HuH-7 (cell line): ENCODE measurements around the gene P2RX2.
"Not testable (repeated sequence)": the region's sequence is repeated elsewhere in the genome, so short reads cannot be mapped to it uniquely, and the experiment has no call there.

ENCODE experiments used
- DNase-seq: peaks from one replicate; pipeline ENCODE4 v3.0.0; 2011; ENCODE audit warnings: low spot score

The P2RX2 gene

DNA sequence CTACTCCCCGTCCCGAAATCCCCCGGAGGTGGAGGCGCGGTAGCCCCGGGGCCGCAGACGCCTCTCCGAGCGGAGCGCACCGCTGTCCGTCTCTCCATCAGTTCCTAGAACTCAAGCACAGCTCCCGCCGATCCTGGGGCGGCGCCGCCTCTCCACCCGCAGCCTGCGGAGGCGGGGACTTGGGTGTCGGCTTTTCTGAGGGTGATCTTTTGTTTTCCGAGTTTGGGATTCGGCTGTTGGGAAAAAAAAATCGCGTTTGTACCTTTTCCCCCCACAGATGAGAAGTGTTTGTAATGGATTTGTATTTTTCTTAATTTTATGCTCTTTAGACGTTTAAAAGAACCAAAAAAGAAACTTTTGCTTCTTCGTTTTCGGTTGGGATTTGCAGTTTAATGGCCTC is 34.8 kb upstream of the P2RX2 start:
- DNase-seq = no peak

GRCh38 chr12:132584429-132584828 is 34.1 kb upstream of the P2RX2 start:
- DNase-seq = no peak

- DNase-seq = no peak
Measured at GRCh38 chr12:132585177-132585576, 33.4 kb upstream of the P2RX2 start.

DNA sequence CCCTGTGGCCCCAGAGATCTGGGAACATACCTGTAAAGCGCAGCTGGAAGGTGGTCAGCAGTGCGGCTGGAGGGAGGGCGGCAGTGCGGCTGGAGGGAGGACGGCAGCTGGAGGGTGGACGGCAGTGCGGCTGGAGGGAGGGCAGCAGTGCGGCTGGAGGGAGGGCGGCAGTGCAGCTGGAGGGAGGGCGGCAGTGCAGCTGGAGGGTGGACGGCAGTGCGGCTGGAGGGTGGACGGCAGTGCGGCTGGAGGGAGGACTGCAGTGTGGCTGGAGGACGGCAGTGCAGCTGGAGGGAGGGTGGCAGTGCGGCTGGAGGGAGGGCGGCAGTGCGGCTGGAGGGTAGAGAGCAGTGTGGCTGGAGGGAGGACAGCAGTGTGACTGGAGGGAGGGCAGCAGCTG is 31.6 kb upstream of the P2RX2 start:
- DNase-seq = no peak

GRCh38 chr12:132587781-132588180 is 30.8 kb upstream of the P2RX2 start:
- no peak for DNase-seq

DNA sequence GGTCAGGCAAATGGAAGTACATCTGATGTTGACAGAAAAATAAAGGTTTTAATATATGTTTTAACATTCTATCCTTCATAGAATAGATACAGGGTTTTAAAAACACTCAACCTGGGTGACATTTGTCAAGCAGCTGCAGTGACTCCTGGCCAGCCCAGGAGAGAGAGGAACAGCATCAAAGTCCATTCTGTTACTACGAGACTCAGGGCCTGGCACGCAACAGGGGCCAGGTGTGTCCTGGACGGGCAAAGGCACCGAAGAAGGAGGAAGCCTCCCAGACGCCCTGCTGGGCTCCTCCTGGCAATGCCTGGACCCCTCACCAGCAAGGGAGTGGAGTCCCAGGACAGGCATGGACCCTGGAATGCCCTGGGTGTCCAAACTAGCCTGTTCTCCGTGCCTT is 30.3 kb upstream of the P2RX2 start:
- no peak for DNase-seq

DNA sequence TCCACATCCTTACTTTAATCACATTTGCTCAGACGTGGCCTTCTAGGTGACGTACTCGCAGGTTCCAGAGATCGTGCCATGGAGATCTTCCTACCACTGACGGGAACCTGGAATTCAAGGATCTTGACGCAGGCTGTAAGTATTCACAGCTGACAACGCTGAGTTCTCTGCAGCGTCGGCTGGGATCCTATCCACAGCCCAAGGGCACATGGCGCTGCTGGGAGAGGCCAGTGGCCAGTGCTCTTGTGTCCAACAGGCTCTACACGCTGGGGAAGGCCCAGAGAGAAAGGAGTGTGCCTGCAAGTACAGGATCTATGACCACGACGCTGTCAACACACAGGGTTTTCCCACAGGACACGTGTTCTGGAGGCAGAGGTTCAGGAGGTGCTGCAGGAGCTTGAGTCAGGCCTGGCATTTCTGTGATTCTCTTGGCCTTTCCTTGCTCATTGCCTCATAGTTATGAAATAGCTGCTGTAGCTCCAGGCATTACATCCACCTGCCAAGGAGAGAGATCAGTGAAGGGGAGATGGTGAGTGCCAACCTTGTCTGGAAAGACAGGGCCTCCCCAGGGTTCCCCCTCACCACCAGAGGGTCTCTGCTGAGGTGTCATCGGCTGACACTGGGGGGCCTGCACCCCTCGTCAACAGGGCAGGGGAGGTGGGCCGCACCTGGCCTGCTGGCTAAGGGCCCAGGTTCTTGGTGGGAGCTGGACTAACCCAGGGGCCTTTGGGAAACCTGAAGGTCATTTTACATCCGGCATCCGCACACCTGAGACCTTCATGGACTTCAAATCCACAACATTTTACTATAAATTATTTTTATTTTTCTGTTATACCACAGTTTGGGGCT is 29.5 kb upstream of the P2RX2 start:
- DNase-seq = no peak

DNA sequence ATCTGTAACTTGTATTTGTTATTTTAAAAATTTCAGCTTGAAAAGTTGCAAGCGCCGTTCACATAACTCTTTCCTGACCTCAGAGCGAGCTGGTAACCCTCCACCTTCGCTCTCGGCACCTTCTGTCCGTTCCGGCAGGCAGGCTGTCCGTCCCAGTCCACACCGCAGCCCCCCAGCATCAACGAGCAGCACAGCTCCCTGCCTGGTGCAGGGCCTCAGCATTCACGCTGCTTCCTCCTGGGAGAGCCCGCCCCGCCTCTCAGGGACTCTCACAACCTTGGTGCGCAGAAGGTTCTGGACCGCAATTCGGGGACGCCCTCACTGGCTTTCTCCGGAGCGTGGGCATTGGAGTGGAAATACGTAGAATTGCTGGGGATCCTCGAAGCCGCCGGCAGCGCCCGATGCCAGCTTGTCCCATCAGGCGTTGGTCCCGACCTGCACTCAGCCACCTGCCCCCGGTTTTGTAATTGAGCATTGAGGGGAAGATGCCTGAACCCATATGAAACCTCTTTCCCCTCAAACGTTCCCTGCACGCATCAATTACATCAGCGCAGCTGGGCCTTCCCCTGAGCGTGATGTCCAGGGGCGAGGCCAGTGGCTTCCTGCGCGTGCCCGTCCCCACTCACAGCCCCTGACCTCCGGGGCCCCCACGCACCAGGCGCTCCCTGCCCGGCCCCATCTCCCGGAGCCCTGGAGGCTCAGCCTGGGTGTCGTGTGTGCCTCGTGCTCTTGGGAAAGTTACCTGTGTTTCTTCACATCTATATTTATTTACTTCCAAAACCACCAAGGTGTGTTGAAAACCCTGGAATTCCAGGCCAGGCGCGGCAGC is 27.3 kb upstream of the P2RX2 start:
- no peak for DNase-seq

DNA sequence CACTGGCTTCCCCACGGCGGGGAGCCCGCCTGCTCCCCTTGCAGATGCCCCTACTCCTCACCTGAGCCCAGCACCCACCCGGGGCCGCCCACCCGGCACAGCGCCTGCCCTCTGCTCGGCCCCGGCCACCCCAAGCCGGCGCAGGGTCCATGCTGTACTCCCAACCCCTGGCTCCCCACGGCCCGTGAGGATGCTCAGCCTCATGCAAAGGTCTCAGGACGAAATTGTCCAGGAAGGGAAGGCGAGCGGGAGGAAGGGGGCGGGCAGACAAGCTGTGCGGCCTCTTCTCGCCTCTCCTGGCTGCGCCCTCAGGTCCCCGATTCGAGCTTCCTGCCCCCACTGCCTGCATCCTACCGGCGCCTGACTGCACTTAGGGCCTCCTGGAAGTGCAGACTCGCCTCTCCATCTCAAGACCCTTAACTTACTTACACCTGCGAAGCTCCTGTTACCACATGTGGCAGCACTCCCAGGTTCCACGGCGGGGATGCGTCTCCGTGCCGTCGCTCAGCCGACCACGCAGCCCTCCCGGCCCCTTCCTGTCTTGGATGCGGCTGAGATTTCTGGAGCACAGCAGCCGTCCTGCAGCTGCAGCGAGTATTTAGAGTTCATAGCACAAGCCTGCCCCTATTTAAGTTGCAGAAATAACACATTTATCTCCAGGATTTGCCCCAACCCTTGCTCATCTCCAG is 26.1 kb upstream of the P2RX2 start:
- DNase-seq = no peak

- no peak for DNase-seq
Measured at GRCh38 chr12:132593071-132593470, 25.5 kb upstream of the P2RX2 start.

DNA sequence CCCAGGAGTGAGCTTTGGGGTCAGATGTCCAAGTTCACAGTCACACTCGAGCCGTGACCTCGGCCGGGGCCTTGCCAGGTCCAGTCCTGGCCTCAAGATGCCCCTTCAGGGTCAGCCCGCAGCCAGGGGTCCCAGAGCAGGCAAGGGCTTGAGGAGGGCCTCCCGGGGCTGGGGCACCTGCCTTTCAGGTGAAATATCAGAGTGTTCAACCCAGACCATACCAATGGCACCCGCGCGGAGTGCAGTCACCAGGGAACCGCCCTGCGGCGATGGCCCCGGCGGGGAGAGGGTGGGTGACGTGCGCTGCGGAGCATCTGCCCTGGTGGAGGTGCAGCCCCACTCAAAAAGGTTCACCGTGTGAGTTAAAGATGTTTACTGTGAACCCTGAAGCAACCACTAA is 25.1 kb upstream of the P2RX2 start:
- DNase-seq = no peak

- DNase-seq = peak; percentile 89
Measured at GRCh38 chr12:132593938-132594358, 24.6 kb upstream of the P2RX2 start.

DNA sequence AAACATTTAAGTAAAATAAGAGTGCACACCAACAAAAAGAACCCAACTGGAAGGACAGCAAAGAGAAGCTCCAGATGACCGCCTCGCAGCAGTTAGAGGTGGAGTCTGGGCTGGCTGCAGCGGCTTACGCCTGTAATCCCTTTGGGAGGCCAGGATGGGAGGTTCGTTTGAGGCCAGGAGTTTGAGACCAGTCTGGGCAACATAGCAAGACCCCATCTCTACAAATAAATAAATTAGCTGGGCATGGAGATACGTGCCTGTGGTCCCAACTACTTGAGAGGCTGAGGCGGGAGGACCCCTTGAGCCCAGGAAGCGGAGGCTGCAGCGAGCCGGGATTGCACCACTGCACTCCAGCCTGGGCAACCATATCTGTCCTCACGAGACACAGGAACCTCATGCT is 23.4 kb upstream of the P2RX2 start:
- no peak for DNase-seq

- no peak for DNase-seq
Measured at GRCh38 chr12:132596016-132596415, 22.6 kb upstream of the P2RX2 start.

DNA sequence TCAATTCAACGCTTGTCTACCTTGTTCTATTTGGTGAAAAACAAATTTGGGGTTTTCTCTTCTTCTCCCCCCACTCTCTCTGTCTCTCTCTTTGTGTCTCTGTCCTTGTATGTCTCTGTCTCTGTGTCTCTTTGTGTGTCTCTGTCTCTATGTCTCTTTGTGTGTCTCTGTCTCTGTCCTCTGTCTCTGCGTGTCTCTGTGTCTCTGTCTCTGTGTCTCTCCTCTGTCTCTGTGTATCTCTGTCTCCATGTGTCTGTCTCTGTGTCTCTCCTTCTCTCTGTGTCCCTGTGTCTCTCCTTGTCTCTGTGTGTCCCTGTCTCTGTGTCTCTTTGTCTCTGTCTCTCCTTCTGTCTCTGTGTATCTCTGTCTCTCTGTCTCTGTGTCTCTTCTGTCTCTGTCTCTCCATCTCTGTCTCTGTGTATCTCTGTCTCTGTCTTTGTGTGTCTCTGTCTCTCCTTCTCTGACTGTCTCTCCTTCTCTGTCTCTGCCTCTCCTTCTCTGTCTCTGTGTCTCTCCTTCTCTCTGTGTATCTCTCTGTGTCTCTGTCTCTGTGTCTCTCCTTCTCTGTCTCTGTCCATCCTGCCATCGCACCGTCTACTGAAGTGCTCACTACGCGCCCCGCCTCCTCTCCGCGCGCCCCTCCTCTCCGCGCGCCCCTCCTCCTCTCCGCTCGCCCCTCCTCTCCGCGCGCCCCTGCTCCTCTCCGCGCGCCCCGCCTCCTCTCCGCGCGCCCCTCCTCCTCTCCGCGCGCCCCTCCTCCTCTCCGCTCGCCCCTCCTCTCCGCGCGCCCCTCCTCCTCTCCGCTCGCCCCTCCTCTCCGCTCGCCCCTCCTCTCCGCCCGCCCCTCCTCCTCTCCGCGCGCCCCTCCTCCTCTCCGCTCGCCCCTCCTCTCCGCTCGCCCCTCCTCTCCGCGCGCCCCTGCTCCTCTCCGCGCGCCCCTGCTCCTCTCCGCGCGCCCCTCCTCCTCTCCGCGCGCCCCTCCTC is 21.0 kb upstream of the P2RX2 start:
- no peak for DNase-seq

DNA sequence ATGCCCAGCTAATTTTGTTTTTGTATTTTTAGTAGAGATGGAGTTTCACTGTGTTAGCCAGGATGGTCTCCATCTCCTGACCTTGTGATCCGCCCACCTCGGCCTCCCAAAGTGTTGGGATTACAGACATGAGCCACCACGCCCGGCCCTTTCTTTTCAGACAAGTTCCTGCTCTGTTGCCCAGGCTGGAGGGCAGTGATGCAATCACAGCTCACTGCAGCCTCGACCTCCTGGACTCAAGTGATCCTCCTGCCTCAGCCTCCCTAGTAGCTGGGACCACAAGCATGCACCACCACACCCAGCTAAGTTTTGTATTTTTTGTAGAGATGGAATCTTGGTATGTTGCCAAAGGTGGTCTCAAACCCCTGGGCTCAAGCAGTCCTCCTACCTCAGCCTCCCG is 19.1 kb upstream of the P2RX2 start:
- not testable (repeated sequence) for DNase-seq

DNA sequence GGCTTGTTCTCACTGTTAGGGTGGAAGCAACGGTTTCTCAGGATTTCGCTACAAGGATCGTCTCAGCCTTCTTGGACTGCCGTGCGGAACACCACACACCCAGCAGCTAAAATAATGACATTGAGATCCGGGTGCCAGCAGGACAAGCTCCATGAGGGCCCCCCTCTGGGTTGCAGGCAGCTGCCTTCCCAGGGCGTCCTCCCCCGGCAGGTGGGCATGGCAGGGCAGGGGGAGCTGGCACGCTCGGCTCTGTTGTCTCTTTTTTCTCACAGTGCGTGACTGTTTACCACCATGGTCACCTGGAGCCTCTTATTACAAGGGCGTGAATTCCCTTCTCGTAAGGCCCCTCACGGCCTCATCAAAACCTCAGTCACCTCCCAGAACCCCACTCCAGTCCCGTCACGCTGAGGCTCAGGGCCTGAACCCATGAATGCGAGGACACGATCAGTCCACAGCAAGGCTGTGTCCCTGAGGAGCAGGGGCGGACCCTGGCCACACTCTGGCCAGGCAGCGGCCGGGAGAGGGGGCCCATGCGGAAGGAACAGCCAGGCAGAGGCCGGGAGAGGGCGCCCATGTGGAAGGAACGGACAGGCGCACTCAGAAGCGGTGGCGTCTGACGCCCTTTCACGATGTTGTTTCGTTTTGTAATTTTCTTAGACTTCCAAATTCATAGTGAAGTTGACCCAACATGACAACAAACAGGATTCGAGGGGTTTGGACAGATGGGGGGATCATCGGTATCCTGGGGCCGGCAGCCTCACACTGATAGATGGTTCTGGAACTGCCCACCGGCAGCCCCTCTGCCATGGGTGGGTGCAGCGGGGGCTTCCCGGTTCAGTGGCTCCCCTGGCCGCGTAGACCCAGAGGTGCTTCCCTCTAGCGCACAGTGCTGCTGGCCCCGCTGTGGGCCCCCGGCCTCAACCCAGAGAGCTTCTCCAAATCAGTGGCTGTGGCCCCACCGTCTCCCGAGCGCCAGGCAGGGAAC is 18.2 kb upstream of the P2RX2 start:
- peak; percentile 85 for DNase-seq

GRCh38 chr12:132601171-132601883 is 17.2 kb upstream of the P2RX2 start:
- DNase-seq = no peak

GRCh38 chr12:132602572-132603239 is 15.9 kb upstream of the P2RX2 start:
- no peak for DNase-seq
